Measurements from ENCODE around the gene C11orf68.

DNA sequence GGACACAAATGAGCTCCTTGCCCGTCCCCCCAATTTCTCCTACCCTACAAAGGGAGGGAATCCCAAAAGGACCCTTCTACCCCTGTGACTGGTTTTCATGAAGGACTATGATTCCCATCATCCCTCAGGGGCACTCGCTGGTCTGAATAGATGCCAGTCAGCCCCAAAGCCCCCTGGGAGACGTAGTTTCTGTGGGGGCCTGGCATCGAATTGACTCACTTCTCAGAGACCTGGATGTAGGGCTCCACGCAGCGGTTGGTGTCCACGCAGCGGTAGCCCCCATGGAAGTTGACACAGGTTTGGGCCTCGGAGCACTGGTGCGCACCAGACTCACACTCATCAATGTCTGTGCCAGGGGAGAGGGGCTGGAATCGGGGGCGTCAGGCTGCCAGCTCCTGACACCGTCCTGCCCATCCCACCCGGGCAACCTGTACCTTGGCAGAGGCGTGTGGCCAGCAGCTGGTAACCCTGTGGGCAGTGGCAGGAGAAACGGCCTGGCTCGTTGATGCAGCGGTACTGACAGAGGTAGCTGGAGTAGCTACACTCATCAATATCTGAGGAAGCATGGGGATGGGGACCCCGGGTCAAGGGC is 50.7 kb downstream of the C11orf68 start:
- TF ChIP-seq, protein P1, sequence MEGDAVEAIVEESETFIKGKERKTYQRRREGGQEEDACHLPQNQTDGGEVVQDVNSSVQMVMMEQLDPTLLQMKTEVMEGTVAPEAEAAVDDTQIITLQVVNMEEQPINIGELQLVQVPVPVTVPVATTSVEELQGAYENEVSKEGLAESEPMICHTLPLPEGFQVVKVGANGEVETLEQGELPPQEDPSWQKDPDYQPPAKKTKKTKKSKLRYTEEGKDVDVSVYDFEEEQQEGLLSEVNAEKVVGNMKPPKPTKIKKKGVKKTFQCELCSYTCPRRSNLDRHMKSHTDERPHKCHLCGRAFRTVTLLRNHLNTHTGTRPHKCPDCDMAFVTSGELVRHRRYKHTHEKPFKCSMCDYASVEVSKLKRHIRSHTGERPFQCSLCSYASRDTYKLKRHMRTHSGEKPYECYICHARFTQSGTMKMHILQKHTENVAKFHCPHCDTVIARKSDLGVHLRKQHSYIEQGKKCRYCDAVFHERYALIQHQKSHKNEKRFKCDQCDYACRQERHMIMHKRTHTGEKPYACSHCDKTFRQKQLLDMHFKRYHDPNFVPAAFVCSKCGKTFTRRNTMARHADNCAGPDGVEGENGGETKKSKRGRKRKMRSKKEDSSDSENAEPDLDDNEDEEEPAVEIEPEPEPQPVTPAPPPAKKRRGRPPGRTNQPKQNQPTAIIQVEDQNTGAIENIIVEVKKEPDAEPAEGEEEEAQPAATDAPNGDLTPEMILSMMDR (IDR thresholded peaks at IDR 0.05), result no peak
- TF ChIP-seq ZFX (IDR thresholded peaks at IDR 0.05; ENCODE audit: borderline replicate concordance), result no peak

Measured in 22Rv1 (cell line).